ENCODE measurements around the gene PRKAG2.

The PRKAG2 gene

DNA sequence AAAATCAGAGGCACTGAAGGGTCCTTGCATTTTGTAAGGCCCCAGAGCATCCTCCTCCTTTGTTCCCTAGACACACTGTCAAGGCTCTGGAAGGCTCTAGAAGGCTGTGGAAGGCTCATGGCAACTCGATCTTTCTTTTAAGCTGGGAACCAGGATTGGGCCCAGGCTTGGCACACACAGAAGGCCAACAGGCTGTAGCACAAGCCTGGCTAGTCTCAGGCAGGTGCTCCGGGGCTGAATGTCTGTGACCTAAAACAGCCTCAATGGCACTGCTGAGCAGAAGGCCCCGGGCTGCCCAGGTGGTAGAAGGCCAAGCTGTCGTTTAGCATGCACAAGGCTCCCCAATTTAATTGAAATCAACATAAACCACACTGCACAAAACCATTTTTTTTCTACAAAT, 55.7 kb downstream of the PRKAG2 start:
- no peak for DNase-seq (ENCODE audit: low read depth)
- no peak overlapping the region for H3K4me3 ChIP-seq (ENCODE audit: low read length)
- TF ChIP-seq, protein P1, sequence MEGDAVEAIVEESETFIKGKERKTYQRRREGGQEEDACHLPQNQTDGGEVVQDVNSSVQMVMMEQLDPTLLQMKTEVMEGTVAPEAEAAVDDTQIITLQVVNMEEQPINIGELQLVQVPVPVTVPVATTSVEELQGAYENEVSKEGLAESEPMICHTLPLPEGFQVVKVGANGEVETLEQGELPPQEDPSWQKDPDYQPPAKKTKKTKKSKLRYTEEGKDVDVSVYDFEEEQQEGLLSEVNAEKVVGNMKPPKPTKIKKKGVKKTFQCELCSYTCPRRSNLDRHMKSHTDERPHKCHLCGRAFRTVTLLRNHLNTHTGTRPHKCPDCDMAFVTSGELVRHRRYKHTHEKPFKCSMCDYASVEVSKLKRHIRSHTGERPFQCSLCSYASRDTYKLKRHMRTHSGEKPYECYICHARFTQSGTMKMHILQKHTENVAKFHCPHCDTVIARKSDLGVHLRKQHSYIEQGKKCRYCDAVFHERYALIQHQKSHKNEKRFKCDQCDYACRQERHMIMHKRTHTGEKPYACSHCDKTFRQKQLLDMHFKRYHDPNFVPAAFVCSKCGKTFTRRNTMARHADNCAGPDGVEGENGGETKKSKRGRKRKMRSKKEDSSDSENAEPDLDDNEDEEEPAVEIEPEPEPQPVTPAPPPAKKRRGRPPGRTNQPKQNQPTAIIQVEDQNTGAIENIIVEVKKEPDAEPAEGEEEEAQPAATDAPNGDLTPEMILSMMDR (IDR thresholded peaks at IDR 0.05; ENCODE audit: insufficient read depth, low read depth, low read length, missing control alignments), result no peak

DNA sequence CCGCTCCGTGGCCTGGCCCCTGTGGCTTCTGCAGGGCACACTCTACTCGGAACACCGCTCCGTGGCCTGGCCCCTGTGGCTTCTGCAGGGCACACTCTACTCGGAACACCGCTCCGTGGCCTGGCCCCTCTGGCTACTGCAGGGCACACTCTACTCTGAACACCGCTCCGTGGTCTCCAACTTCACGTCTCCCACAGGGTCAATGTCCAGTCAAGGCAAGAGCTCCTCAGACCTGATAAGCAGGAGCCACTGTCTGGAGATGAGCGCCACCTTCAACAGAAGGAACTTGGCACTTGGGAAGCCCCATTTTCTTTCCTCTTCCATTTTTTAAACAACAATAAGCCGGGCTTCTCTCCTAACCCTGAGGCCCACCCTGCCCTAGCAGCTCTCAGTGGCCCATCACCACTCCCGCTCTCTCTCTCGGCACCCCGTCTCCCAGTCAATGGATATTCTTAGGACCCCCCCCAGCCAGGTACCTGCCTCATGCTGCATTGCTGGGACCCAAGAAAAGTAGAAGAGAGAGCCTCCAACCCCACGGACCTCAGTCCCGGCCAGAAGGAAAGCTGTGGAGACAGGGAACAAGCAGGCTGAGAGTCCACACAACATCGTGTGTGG, 56.3 kb downstream of the PRKAG2 start:
- no peak overlapping the region for H3K4me3 ChIP-seq (ENCODE audit: low read length)
- DNase-seq (ENCODE audit: low read depth), result no peak
- TF ChIP-seq, protein P1 (IDR thresholded peaks at IDR 0.05; ENCODE audit: insufficient read depth, low read depth, low read length, missing control alignments), result no peak

DNA sequence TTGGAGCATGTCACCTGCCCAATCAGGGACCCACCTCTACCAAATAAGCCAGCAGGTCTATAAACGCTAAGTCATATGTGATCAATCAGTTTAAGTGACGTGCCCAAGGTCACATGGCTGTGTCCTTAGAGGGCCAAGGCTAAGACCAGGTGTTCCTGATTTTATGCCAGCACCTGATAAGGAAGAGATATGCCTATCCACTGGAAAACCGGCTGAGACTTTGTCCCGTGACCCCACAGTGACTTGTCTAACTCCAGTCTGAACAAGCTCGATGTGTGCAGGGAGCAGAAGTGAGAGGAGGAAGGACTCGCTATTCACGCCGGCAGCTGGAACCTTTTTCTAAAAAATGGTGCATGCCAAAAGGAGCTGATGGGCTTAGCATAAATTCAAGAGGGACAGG, 57.0 kb downstream of the PRKAG2 start:
- H3K4me3 ChIP-seq (ENCODE audit: low read length), result no peak overlapping the region
- no peak for DNase-seq (ENCODE audit: low read depth)
- TF ChIP-seq, protein P1 (IDR thresholded peaks at IDR 0.05; ENCODE audit: insufficient read depth, low read depth, low read length, missing control alignments), result no peak

DNA sequence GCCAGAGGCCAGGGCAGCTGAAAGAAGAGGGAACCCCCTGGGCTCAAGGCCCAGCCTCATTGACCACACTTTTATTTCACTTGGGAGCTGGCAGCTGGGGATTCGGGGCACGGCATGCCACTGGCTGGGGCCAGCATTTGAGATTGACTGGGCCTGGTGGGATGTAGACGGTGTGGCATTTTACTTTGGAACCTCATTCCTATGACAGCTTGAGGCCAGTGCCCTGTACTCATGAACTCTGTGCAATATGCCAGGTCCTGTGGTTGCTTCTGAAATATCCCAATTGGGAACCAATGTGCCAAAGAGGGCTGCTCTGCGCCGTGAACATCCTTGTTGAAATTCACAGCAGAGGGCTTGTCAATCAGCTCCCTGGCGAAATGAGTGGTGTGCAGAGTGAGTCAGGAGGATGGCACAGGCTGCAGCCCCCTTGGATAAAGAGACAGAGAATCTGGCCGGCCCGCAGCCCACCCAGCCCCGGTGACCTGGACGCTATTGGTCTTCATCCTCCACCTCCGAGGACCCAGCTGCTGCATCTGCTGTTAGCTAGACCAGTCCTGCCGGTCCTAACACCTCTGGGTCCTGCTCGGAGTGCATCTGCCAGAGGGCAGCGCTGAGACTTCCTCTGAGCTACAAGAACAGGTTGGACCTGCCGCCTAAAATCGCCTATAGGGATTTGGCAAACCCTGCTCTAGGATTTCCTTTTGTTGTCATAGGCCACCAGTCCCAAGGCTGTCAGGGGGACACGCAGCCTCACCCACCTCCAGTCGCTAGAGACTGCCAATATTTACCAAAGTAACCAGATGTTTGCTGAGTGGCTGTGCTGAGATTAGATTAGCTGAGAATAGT, 58.0 kb downstream of the PRKAG2 start:
- DNase-seq (ENCODE audit: low read depth), result peak; percentile 51
- no peak overlapping the region for H3K4me3 ChIP-seq (ENCODE audit: low read length)
- TF ChIP-seq, protein P1 (IDR thresholded peaks at IDR 0.05; ENCODE audit: insufficient read depth, low read depth, low read length, missing control alignments), result no peak

DNA sequence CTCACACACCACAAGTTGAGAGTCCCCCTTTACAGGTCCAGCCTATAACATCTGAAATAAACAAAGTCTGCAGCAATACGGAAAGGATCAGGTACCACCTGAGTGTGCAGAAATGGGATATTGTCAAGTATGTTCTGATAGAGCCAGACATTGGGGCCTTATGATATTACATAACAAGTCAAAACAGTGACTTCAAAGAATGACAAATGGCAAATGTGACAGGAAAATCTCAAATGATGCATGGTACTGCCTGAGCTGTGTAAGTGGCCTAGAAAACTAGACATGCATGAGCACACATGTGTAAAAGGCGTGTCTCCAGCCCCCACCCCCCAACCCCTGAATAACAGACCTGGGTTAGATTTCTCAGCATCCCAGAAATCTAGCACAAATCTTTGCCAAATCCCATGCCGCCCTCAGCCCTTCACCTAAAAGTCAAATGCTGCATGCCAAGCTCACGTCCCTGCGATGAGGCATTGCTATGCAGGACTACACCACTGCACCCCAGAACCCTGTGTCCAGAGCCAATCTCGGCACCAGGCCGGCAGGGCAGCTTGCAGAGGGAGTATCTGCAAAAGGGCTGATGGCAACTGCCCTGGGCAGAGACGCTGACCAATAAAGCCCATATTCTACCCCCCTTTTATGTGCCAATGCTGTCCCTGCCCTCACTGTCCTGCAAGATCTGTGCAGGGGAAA, 58.8 kb downstream of the PRKAG2 start:
- H3K4me3 ChIP-seq (ENCODE audit: low read length), result no peak overlapping the region
- DNase-seq (ENCODE audit: low read depth), result no peak
- TF ChIP-seq, protein P1 (IDR thresholded peaks at IDR 0.05; ENCODE audit: insufficient read depth, low read depth, low read length, missing control alignments), result no peak

DNA sequence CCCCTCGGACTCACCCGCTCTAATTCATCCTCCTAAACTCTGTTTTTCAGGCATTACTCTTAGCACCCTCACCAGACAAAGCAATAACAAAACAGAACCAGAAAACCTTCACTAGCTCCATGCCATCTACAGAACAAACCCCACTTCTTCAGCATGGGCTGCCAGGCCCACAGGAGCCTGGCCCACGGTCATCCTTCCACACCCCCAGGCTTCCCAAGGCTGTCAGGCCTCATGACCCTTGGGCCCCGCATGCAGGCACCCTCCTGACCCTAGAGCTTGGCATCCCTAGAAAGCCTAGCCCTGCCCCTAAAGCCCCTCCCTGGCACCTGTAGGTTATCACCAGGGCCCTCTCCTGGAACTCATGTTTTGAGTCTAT, 59.6 kb downstream of the PRKAG2 start:
- no peak for DNase-seq (ENCODE audit: low read depth)
- TF ChIP-seq, protein P1 (IDR thresholded peaks at IDR 0.05; ENCODE audit: insufficient read depth, low read depth, low read length, missing control alignments), result no peak
- no peak overlapping the region for H3K4me3 ChIP-seq (ENCODE audit: low read length)
